GM23338 (cell line): ENCODE results near the gene S100A14. TPM values are rescaled to one million over a fixed set of nuclear protein-coding genes. Genes with fewer than 3 reads are reported as not detected.

Experiments used
- CREB1 ChIP-seq: fragments of 250-450 bp; sonication (Bioruptor Pico); IDR thresholded peaks from 2 replicates; pipeline ENCODE4 v1.5.0; 2020; ENCODE audit warnings: low read depth, mild to moderate bottlenecking, moderate library complexity
- ETS1 ChIP-seq: IDR thresholded peaks from 2 replicates; pipeline ENCODE4 v1.6.1; 2016; ENCODE audit warnings: antibody characterized with exemption
- EZH2phosphoT487 ChIP-seq: fragments of 200-600 bp; sonication (generic); IDR thresholded peaks from one replicate; pipeline ENCODE4 v1.8.1; 2018; ENCODE audit warnings: antibody characterized with exemption; ENCODE audit not compliant: unreplicated experiment
- JUNB ChIP-seq: IDR thresholded peaks from one replicate; pipeline ENCODE4 v1.6.1; 2016; ENCODE audit warnings: antibody characterized with exemption; ENCODE audit not compliant: unreplicated experiment
- NANOG ChIP-seq: IDR thresholded peaks from 2 replicates; pipeline ENCODE4 v1.6.1; 2016; ENCODE audit warnings: antibody characterized with exemption, borderline replicate concordance
- STAT1 ChIP-seq: IDR thresholded peaks from one replicate; pipeline ENCODE4 v1.6.1; 2016; ENCODE audit warnings: antibody characterized with exemption; ENCODE audit not compliant: unreplicated experiment
- ZNF331 ChIP-seq: fragments of 250-450 bp; sonication (Bioruptor Pico); IDR thresholded peaks from 2 replicates; pipeline ENCODE4 v1.5.0; 2020; ENCODE audit warnings: low read depth, mild to moderate bottlenecking, moderate library complexity
- polyA plus RNA-seq: library from polyadenylated mRNA; unstranded; fragments of >200 nt; fragmentation: Nextera tagmentation; extraction: Ambion mirVana; gene quantifications from 2 replicates; pipeline ENCODE4 v1.2.1, GENCODE V29; 2016
- total RNA-seq: library from RNA; depleted of rRNA; stranded (reverse); fragments of >200 nt; shearing (Covaris generic); gene quantifications from 2 replicates; pipeline ENCODE4 v1.2.3, GENCODE V29; 2014
- TF ChIP-seq, protein P1 (sequence below): fragments of 250-450 bp; sonication (Bioruptor Pico); IDR thresholded peaks from 2 replicates; pipeline ENCODE4 v1.5.0; 2020; ENCODE audit warnings: mild to moderate bottlenecking, moderate library complexity
- TF ChIP-seq, protein P2 (sequence below): IDR thresholded peaks from one replicate; pipeline ENCODE4 v1.6.1; 2018; ENCODE audit warnings: antibody characterized with exemption; ENCODE audit not compliant: unreplicated experiment
- TF ChIP-seq, protein P3 (sequence below), 2 experiments: fragments of 200-600 bp in 1 of 2; sonication (generic) in 1 of 2; conservative IDR thresholded peaks; 2 replicates each; pipeline versions ENCODE4 v1.5.1 to v1.6.1; 2016 to 2017; ENCODE audit warnings: antibody characterized with exemption in 2 of 2, low read depth in 2 of 2, mild to moderate bottlenecking in 2 of 2, moderate library complexity in 1 of 2

The S100A14 gene
- total and polyA plus RNA-seq, 2 experiments from 2014 or later: 0.28 to 0.53 TPM

DNA sequence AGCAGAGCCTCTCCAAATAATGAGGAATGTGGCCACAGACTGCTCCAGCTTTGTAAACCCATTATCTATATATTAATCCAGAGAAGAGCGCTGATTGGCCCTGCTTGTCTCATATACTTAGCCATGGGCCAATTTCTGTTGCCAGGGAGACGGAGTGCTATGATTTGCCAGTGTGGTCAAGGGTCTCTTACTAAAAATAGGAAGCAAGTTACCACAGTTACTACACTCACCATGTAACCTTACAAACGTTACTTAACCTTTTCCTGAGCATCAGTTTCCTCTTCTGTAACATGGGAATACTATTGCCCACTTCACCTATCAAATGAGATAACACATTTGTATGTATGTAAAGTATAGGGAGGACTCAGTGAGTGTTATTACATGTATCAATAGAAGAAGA is 42.8 kb downstream of the S100A14 start (continued):
- TF ChIP-seq, protein P1, sequence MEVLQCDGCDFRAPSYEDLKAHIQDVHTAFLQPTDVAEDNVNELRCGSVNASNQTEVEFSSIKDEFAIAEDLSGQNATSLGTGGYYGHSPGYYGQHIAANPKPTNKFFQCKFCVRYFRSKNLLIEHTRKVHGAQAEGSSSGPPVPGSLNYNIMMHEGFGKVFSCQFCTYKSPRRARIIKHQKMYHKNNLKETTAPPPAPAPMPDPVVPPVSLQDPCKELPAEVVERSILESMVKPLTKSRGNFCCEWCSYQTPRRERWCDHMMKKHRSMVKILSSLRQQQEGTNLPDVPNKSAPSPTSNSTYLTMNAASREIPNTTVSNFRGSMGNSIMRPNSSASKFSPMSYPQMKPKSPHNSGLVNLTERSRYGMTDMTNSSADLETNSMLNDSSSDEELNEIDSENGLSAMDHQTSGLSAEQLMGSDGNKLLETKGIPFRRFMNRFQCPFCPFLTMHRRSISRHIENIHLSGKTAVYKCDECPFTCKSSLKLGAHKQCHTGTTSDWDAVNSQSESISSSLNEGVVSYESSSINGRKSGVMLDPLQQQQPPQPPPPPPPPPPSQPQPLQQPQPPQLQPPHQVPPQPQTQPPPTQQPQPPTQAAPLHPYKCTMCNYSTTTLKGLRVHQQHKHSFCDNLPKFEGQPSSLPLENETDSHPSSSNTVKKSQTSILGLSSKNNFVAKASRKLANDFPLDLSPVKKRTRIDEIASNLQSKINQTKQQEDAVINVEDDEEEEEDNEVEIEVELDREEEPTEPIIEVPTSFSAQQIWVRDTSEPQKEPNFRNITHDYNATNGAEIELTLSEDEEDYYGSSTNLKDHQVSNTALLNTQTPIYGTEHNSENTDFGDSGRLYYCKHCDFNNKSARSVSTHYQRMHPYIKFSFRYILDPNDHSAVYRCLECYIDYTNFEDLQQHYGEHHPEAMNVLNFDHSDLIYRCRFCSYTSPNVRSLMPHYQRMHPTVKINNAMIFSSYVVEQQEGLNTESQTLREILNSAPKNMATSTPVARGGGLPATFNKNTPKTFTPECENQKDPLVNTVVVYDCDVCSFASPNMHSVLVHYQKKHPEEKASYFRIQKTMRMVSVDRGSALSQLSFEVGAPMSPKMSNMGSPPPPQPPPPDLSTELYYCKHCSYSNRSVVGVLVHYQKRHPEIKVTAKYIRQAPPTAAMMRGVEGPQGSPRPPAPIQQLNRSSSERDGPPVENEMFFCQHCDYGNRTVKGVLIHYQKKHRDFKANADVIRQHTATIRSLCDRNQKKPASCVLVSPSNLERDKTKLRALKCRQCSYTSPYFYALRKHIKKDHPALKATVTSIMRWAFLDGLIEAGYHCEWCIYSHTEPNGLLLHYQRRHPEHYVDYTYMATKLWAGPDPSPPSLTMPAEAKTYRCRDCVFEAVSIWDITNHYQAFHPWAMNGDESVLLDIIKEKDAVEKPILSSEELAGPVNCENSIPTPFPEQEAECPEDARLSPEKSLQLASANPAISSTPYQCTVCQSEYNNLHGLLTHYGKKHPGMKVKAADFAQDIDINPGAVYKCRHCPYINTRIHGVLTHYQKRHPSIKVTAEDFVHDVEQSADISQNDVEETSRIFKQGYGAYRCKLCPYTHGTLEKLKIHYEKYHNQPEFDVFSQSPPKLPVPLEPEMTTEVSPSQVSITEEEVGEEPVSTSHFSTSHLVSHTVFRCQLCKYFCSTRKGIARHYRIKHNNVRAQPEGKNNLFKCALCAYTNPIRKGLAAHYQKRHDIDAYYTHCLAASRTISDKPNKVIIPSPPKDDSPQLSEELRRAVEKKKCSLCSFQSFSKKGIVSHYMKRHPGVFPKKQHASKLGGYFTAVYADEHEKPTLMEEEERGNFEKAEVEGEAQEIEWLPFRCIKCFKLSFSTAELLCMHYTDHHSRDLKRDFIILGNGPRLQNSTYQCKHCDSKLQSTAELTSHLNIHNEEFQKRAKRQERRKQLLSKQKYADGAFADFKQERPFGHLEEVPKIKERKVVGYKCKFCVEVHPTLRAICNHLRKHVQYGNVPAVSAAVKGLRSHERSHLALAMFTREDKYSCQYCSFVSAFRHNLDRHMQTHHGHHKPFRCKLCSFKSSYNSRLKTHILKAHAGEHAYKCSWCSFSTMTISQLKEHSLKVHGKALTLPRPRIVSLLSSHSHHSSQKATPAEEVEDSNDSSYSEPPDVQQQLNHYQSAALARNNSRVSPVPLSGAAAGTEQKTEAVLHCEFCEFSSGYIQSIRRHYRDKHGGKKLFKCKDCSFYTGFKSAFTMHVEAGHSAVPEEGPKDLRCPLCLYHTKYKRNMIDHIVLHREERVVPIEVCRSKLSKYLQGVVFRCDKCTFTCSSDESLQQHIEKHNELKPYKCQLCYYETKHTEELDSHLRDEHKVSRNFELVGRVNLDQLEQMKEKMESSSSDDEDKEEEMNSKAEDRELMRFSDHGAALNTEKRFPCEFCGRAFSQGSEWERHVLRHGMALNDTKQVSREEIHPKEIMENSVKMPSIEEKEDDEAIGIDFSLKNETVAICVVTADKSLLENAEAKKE: no peak
- TF ChIP-seq JUNB: no peak
- no peak for TF ChIP-seq STAT1
- TF ChIP-seq CREB1 (CRISPR knock-in tag): no peak
- TF ChIP-seq EZH2phosphoT487: no peak
- TF ChIP-seq, protein P2, sequence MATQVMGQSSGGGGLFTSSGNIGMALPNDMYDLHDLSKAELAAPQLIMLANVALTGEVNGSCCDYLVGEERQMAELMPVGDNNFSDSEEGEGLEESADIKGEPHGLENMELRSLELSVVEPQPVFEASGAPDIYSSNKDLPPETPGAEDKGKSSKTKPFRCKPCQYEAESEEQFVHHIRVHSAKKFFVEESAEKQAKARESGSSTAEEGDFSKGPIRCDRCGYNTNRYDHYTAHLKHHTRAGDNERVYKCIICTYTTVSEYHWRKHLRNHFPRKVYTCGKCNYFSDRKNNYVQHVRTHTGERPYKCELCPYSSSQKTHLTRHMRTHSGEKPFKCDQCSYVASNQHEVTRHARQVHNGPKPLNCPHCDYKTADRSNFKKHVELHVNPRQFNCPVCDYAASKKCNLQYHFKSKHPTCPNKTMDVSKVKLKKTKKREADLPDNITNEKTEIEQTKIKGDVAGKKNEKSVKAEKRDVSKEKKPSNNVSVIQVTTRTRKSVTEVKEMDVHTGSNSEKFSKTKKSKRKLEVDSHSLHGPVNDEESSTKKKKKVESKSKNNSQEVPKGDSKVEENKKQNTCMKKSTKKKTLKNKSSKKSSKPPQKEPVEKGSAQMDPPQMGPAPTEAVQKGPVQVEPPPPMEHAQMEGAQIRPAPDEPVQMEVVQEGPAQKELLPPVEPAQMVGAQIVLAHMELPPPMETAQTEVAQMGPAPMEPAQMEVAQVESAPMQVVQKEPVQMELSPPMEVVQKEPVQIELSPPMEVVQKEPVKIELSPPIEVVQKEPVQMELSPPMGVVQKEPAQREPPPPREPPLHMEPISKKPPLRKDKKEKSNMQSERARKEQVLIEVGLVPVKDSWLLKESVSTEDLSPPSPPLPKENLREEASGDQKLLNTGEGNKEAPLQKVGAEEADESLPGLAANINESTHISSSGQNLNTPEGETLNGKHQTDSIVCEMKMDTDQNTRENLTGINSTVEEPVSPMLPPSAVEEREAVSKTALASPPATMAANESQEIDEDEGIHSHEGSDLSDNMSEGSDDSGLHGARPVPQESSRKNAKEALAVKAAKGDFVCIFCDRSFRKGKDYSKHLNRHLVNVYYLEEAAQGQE: no peak
- TF ChIP-seq ETS1: no peak
- TF ChIP-seq, protein P3, sequence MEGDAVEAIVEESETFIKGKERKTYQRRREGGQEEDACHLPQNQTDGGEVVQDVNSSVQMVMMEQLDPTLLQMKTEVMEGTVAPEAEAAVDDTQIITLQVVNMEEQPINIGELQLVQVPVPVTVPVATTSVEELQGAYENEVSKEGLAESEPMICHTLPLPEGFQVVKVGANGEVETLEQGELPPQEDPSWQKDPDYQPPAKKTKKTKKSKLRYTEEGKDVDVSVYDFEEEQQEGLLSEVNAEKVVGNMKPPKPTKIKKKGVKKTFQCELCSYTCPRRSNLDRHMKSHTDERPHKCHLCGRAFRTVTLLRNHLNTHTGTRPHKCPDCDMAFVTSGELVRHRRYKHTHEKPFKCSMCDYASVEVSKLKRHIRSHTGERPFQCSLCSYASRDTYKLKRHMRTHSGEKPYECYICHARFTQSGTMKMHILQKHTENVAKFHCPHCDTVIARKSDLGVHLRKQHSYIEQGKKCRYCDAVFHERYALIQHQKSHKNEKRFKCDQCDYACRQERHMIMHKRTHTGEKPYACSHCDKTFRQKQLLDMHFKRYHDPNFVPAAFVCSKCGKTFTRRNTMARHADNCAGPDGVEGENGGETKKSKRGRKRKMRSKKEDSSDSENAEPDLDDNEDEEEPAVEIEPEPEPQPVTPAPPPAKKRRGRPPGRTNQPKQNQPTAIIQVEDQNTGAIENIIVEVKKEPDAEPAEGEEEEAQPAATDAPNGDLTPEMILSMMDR (conservative IDR thresholded peaks at IDR 0.05; ENCODE audit: low read depth in 2 of 2): no peak
- no peak for TF ChIP-seq NANOG
- TF ChIP-seq ZNF331 (CRISPR knock-in tag): no peak
